Stimulated activated CD4-positive, alpha-beta T cell treated with anti-CD3 and anti-CD28 coated beads, TNF-alpha, amount 100 ng/mL, for 4 hours (primary cell): Measurements from ENCODE around the gene ROBO4.
A peak's percentile ranks its signal among the peaks of the same experiment; 100 is the strongest.

Experiments used
- DNase-seq, 3 experiments: peaks; one replicate each; pipeline ENCODE4 v3.0.0-alpha.2; 2020; ENCODE audit warnings: low read depth in 3 of 3

ROBO4 gene

GRCh38 chr11:124872741-124873140 lies 24.9 kb downstream of the ROBO4 start:
- no peak for DNase-seq

DNA sequence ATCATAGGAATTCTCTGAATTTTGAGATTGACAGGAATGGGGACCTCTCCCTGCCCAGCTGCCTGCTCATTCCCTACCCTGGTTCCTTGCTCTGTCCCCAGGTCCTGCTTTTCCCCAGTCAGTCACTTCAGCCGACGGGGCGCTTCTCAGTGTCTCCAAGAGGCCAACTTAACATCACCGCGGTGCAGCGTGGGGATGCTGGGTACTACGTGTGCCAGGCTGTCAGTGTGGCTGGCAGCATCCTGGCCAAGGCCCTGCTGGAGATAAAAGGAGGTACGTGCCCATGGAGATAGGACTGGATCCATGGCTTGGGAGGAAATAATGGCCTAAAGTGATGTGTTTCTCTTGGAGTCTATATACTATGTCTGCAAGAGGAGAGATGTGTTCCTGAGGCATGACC lies 25.4 kb downstream of the ROBO4 start:
- DNase-seq, result no peak

DNA sequence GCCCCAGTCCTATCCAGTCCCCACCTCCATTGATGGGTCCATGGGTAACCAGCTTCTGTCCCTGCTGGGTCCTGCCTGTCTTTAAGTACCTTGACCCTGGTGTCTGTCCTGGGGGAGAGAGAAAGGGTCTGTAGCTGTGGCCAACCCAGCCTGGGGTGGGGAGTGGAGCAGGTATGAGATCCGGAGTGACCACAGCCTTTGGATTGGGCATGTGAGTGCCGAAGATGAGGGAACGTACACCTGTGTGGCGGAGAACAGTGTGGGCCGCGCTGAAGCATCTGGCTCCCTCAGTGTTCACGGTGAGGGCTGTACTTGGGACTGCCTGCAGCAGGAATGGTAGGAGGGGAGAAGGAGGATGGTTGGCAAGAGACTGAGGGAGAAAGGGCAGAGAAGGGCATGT lies 27.2 kb downstream of the ROBO4 start:
- no peak for DNase-seq

DNA sequence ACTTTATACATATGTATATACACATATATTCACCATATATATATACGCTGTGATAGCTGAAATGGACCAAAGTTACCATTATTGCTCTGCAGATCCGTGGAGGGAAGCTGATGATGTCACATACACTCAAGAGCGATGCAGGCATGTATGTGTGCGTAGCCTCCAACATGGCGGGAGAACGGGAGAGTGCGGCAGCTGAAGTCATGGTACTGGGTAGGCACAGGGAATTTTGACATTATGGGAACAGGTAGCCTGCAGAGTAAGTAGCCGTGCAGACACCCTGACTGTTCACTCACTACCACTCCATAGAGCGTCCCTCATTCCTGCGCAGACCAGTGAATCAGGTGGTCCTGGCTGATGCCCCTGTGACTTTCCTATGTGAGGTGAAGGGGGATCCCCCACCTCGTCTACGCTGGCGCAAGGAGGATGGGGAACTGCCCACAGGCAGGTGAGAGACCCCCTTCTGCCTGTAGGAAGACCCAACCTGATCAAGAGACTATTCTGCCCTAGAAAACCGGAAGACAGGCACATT lies 27.7 kb downstream of the ROBO4 start:
- DNase-seq, result no peak

- no peak for DNase-seq
Observed at GRCh38 chr11:124869331-124869730, 28.3 kb downstream of the ROBO4 start.

DNA sequence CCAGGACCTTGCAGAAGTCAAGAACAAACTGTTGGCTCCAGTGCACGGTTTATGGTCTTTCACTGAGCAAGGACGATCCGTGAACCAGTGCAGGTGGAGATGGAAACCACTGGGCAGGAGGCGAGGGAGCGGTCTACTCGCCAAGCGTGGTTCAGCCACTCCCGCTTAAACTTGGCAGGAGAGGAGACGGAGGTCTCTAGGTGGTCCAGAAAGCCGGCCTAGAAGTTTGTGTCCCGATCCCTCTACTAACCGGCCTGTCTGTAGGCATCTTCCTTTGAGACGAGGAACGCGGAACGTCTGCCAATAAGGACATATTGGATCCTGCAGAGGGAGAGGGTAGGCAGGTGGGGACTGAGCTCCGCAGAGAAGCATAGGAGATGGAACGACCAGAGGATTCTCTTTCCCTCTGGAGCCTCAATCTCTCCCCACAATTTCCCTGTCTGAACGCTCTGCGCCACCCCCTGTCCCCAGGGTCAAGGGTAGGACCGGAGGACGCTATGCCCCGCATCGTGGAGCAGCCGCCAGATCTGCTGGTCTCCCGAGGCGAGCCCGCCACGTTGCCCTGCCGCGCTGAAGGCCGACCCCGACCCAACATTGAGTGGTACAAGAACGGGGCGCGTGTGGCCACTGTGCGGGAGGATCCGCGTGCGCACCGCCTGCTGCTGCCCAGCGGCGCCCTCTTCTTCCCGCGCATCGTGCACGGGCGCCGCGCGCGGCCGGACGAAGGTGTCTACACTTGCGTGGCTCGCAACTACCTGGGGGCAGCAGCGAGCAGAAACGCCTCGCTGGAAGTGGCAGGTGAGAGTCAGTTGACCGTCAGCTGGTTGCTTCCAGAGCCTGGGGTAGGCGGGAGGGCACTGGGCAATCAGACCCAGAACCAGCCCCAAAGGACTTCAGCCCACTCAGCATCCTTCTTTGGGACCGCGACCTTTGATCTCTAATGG lies 29.1 kb downstream of the ROBO4 start:
- no peak for DNase-seq

DNA sequence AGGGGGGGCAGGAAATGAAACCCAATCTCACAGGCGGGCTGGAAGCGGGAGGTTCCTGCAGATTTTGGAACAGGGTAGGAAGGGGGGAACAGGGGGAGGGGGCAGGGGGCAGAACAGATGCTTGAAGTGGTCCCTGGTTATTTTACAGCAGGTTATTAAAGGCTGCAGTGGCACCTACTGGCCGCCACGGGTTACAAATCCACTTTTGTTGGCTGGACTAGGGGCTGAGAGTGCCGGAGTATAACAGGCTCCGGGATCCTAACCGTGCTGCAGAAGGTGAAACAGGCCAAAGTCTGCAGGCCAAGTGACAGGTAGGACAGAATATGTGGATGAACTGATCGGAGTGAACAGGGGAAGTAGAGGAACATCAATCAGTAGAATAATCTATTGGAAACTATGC lies 30.0 kb downstream of the ROBO4 start:
- DNase-seq, result no peak

GRCh38 chr11:124865902-124866851 lies 31.5 kb downstream of the ROBO4 start:
- DNase-seq, result peak in 1 of 3 experiments; percentile 29

GRCh38 chr11:124865181-124865901 lies 32.3 kb downstream of the ROBO4 start, which contains the start of gene ROBO3:
Gene ROBO3 (plus strand): TSS chr11:124865432. CDS start chr11:124865578, 146 bp downstream.
- no peak for DNase-seq

- no peak for DNase-seq
Observed at GRCh38 chr11:124864892-124865180, 32.8 kb downstream of the ROBO4 start.

DNA sequence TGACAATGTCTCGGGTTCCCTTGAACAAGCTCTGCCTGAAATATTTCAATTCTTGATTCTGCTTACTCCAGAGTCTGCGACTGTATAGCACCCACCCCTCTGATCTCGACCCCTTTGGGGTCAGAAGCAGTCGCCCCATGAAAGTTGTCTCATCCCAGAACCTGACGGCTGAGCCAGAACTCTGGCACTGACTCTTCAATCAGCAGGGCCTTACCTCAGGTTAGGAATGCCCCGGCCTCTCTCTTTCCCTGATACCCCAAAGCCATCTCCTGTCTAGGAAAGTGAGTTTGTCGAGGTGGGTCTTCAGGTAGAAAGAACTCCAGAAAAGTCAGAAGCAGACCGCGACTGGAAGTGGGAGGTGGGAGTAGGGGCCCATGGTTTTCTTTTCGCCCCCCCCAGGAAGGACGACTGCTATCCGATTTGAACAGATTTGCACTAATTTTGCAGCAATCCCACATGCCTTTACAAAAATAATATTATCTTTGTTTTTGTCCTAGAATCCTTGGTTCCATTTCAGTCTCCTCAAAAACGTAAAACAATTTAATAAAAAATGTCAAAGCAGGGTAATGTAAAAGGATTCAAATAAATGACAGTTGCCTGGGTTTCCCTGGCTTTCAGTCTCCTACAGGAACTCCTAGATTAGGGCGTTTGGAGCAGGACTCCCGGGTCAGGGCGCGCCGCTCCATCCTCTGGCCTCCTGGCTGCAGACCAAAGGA lies 33.3 kb downstream of the ROBO4 start:
- no peak for DNase-seq

DNA sequence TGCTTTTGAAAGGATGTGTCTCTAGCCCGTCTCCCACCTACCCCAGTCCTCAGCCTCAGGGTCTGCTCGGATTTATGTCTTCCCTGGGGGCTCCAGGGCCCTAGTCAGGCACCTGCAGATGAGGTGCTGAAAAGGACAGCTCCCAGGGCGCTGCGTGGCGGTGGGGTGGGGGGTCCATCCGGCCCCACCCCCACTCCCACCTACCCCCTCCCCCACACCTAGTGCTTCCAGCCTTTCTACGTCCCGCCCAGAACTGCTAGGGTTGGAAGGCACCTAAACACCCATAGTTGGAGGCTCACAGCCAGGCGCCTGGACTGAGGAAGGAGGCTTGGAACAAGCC lies 33.9 kb downstream of the ROBO4 start:
- no peak for DNase-seq

- DNase-seq, result no peak
Observed at GRCh38 chr11:124863137-124863825, 34.4 kb downstream of the ROBO4 start.

DNA sequence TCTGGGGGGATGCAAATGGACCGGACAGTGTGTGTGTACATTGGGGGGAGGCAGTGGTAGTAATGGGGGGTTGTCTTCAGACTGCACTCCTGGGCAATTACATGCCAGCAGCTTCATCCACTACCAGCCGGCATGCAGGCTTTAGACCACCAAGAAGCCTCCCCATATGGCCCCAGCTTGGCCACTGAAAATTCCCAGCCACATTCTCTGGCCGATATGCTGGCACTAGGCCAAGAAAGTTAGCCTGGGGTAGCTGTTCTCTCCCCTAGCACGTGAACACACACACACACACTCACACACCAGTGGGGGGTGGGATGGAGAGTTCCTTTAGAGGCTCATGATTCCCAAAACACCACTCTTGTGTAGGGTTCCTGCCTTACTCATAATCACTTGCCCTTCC lies 36.0 kb downstream of the ROBO4 start:
- DNase-seq, result no peak

DNA sequence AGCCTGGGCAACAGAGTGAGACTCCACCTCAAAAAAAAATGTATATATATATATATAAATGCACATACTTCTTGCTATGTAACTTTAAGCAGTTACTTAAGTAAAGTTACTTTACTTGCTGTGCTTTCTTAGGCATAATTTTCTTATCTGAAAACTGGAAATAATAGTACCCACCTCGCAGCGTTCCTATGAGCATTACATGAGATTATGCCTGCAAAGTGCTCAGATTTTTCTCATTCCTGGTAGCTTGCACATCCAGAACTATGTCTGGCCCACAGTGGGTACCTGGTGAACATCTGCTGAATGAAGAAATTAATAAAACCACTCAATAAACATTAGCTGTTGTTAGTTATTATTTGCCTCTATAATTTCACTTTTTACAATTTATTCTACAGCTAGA lies 38.5 kb downstream of the ROBO4 start:
- DNase-seq, result no peak

- no peak for DNase-seq
Observed at GRCh38 chr11:124846070-124846673, 51.5 kb downstream of the ROBO4 start.

DNA sequence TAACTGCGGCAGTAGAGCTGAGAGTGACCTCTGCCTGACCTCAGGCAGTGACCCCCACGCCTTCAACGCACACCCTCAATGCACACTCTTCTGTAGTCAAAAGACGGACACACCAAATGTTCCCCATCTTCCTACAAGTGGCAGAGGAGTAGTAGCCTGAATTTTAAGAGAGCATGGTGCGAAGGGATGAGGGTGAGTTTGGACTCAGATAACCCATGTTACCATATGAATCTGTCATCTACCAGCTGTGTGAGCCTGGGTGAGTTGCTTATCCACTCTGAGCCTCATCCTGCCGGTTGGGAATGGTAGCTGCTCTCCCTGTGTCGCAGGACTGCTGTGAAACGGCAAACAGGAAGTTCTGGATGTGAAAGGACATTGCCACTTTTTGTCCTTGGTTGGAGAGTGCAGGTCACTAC lies 53.0 kb downstream of the ROBO4 start:
- no peak for DNase-seq

- DNase-seq, result no peak
Observed at GRCh38 chr11:124843616-124843910, 54.1 kb downstream of the ROBO4 start.

GRCh38 chr11:124842305-124842704 lies 55.4 kb downstream of the ROBO4 start:
- no peak for DNase-seq

DNA sequence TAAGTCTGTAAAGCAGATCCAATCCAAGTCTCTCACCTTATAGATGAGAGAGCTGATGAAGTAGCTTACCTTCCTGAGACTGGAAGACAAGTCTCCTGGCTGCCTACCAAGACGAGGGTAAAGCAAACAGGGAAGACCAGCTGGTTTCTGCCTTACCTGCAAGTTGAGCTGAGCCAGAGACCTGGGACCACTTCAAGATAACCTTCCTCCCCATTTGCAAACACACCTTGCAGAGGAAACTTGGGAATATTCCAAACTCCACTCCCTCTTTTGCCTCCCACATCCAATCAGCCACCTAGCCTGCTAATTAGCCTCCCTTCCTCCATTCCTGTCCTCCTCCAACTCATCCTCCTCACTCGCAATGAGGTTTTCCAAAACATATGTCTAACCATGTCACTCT lies 55.8 kb downstream of the ROBO4 start:
- DNase-seq, result no peak
